ENCODE data around the gene RELN. TPM values are rescaled to one million over a fixed set of nuclear protein-coding genes. Genes with fewer than 3 reads are reported as not detected.

The RELN gene
- total RNA-seq, 1 experiment from 2014 or later = 0.02 TPM

DNA sequence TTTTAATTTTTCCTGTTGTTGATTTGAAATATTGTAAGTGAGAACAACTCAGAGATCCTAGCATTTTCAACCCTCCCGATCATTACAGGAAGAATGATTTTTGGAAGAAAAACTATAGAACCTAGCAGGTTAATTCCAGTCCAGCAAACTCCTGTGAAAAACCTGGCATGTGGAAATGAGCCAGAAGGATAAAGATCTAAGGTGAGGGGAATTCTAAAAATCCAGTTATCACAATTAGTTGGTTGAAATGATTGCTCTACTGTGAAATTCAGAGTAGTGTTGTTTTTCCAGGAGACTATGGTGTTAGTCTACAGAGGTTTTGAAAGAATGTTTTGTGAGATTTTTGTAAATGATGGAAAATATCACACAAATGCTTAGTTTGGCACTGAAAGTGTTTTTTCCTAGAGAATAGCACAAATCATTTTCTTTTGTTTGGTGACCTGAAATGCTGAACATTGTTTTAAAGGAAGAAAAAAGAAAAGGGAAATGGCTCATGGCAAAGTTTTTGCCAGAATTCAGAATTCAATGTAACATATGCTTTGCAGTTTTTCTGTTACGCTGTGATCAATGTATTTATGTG, 391.0 kb downstream of the RELN start:
- no peak overlapping the region for H3K27ac Mint-ChIP-seq
- H2BK15ac ChIP-seq (ENCODE audit: low read depth, low read length) = no peak overlapping the region
- no peak overlapping the region for H3K27ac ChIP-seq (ENCODE audit: insufficient read length, low read depth, low read length)
- no peak overlapping the region for H2BK20ac ChIP-seq (ENCODE audit: low read depth, low read length, poor library complexity, severe bottlenecking)
- no peak overlapping the region for H2BK5ac ChIP-seq (ENCODE audit: insufficient read length, low read length)
- H3K9ac ChIP-seq (ENCODE audit: extremely low read depth, insufficient read length, low read length) = no peak overlapping the region
- no peak overlapping the region for H3T11ph ChIP-seq (ENCODE audit: low read length)
- WGBS (ENCODE audit: extremely low coverage, insufficient read length, low lambda C conversion rate) = no CpG with 5 or more reads among the region's 2 CpGs
- no peak overlapping the region for H3K4me3 Mint-ChIP-seq
- H3K27me3 ChIP-seq (ENCODE audit: insufficient read depth, low read length) = no peaks in the 10 kb centered on the region
- no peak overlapping the region for H3K23ac ChIP-seq (ENCODE audit: insufficient read length, low read depth, low read length)
- no peak overlapping the region for H4K91ac ChIP-seq (ENCODE audit: insufficient read length, low read depth, low read length)
- H2BK12ac ChIP-seq (ENCODE audit: insufficient read length, low read depth, low read length) = no peak overlapping the region
- no peaks in the 10 kb centered on the region for H3K79me1 ChIP-seq (ENCODE audit: insufficient read depth, low read depth, low read length, poor library complexity, severe bottlenecking)
- no peak overlapping the region for H3K4ac ChIP-seq (ENCODE audit: low read depth, low read length)
- TF ChIP-seq, protein P1, sequence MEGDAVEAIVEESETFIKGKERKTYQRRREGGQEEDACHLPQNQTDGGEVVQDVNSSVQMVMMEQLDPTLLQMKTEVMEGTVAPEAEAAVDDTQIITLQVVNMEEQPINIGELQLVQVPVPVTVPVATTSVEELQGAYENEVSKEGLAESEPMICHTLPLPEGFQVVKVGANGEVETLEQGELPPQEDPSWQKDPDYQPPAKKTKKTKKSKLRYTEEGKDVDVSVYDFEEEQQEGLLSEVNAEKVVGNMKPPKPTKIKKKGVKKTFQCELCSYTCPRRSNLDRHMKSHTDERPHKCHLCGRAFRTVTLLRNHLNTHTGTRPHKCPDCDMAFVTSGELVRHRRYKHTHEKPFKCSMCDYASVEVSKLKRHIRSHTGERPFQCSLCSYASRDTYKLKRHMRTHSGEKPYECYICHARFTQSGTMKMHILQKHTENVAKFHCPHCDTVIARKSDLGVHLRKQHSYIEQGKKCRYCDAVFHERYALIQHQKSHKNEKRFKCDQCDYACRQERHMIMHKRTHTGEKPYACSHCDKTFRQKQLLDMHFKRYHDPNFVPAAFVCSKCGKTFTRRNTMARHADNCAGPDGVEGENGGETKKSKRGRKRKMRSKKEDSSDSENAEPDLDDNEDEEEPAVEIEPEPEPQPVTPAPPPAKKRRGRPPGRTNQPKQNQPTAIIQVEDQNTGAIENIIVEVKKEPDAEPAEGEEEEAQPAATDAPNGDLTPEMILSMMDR (conservative IDR thresholded peaks at IDR 0.05) = no peak
- no peak overlapping the region for H3K14ac ChIP-seq (ENCODE audit: insufficient read depth, low read length)
- no peak overlapping the region for H3K56ac ChIP-seq (ENCODE audit: insufficient read length, low read depth, low read length)
- no peak overlapping the region for H4K5ac ChIP-seq (ENCODE audit: insufficient read length, low read depth, low read length)
- H3K4me2 ChIP-seq (ENCODE audit: insufficient read depth, insufficient read length, low read length) = no peak overlapping the region
- no peaks in the 10 kb centered on the region for H3K79me2 ChIP-seq (ENCODE audit: insufficient read depth, low read length)
- no peaks in the 10 kb centered on the region for H4K20me1 ChIP-seq (ENCODE audit: control insufficient read depth, insufficient read depth, insufficient read length)
- H3K4me1 ChIP-seq (ENCODE audit: insufficient read depth, low read length) = no peaks in the 10 kb centered on the region
- no peaks in the 10 kb centered on the region for H3K9me3 ChIP-seq (ENCODE audit: control insufficient read depth, low read depth, low read length)
- H3K18ac ChIP-seq (ENCODE audit: insufficient read length, low read depth, low read length) = no peak overlapping the region
- H2AFZ ChIP-seq (ENCODE audit: low read length) = no peak overlapping the region
- no peaks in the 10 kb centered on the region; a peak in 1 of 7 replicates for H3K36me3 Mint-ChIP-seq (ENCODE audit: insufficient read depth in 1 of 3, low read depth in 3 of 3)
- no peaks in the 10 kb centered on the region for H3K4me1 Mint-ChIP-seq
- H4K8ac ChIP-seq (replicated peaks; ENCODE audit: insufficient read length, low read depth, low read length) = no peak overlapping the region
- no peak overlapping the region for H2BK120ac ChIP-seq (ENCODE audit: low read depth, low read length, poor library complexity, severe bottlenecking)
- peaks cover 2% of the 10 kb centered on the region; the same call in 1 of the 2 replicates for H3K27me3 Mint-ChIP-seq (ENCODE audit: low read depth)
- DNase-seq = no peak
- no peaks in the 10 kb centered on the region for H3K9me3 Mint-ChIP-seq
- H3K23me2 ChIP-seq (ENCODE audit: insufficient read length, low read depth, low read length, poor library complexity, severe bottlenecking) = no peaks in the 10 kb centered on the region
- H2AK5ac ChIP-seq (ENCODE audit: insufficient read length, low read length) = no peak overlapping the region

Measured in H9 (cell line).